NCI-H1694 (cell line): ENCODE measurements around the gene MTARC2.
"Not testable (repeated sequence)": the region's sequence is repeated elsewhere in the genome, so short reads cannot be mapped to it uniquely, and the experiment has no call there.

ENCODE experiments used
- DNase-seq: peaks from one replicate; lab custom pipeline; 2025; lab: John Stamatoyannopoulos, UW

MTARC2 gene

GRCh38 chr1:220748089-220748934 lies at the start of gene MTARC2:
Gene MTARC2 (plus strand): TSS chr1:220748322. CDS start chr1:220748532, 210 bp downstream.
- DNase-seq: no peak

DNA sequence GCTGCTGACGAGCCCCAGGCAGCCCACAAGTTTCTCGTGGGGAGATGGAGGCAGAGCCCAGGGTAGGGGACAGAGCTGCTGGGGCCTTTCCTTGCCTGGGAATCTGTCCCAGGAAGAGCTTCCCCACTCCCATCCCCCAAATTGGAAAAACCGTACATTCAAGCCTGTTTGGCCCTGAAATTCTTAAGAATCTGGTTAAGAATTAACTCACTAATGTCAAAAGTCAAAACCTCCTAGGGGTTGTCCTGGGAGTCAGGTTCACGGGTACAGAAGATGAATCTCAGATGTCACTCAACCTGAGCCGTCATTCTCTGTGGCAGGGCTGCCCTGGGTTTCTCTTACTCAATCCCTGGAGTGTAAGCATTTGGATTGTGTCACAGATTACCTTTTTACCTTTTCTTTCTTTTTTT lies 49.5 kb upstream of the MTARC2 start:
- no peak for DNase-seq

GRCh38 chr1:220699044-220699443 lies 49.1 kb upstream of the MTARC2 start:
- DNase-seq: no peak

- DNase-seq: no peak
These were observed 47.5 kb upstream of the MTARC2 start for GRCh38 chr1:220700556-220701179.

GRCh38 chr1:220701974-220702373 lies 46.1 kb upstream of the MTARC2 start:
- no peak for DNase-seq

DNA sequence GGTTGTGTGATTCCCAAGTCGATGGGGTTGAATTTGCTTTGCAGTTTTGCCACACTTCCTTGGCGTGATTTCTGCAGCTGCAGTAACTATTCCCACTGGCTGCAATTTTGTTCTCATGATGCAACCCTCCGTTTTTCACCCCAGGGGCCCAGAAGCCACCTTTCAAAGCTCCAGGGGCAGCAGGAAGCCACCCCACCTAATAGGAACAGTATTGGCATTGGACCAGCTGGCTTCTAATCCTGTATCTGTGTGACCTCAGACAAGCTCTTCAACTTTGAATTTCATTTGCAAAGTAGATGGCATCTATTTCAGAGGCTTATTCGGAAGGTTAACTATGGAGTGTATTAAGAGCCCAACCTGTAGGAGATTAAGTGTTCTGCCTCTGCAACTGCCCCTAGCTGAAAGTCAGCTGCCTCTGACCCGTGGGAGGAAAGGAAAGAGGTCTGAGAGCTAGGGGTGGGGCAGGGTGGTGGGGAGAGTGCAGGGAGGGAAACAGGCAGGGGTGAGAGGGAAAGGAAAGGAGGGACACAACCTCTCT lies 45.3 kb upstream of the MTARC2 start:
- no peak for DNase-seq

- no peak for DNase-seq
These were observed 44.8 kb upstream of the MTARC2 start for GRCh38 chr1:220703305-220703704.

- no peak for DNase-seq
These were observed 42.3 kb upstream of the MTARC2 start for GRCh38 chr1:220705782-220706181.

GRCh38 chr1:220706480-220706879 lies 41.6 kb upstream of the MTARC2 start:
- no peak for DNase-seq

DNA sequence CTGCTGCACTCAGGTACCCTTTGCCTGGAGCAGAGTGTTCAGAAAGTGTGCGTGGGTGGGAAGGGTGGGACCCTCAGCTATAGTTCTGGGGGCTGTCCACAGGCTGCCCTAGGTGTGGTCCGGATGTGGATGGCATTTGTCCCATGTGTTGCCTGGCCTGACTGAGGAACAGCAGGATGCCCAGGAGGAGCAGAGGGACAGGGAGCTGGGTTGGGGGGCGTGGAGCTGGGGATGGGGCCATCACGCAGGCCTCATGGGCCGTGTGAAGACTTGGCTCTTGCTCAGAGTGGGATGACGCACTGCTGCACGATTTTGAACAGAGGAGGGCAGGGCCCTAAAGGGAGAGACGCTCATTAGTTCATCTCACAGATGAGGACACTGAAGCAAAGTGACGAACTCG lies 41.0 kb upstream of the MTARC2 start:
- no peak for DNase-seq

DNA sequence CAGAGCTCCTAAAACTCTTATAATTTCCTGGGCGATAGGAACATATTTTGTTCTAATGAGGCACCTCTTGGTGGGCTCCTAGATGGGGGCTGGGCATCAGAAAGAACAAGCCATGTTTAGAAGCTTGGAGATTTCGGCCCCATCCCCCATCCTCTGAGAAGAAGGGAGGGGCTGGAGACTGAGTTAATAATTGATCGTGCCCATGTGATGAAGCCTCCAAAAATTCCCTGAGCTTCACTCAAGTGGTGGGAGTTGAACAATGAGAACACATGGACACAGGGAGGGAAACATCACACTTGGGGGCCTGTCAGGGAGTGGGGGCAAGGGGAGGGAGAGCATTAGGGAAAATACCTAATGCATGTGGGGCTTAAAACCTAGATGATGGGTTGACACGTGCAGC lies 39.9 kb upstream of the MTARC2 start:
- DNase-seq: no peak

DNA sequence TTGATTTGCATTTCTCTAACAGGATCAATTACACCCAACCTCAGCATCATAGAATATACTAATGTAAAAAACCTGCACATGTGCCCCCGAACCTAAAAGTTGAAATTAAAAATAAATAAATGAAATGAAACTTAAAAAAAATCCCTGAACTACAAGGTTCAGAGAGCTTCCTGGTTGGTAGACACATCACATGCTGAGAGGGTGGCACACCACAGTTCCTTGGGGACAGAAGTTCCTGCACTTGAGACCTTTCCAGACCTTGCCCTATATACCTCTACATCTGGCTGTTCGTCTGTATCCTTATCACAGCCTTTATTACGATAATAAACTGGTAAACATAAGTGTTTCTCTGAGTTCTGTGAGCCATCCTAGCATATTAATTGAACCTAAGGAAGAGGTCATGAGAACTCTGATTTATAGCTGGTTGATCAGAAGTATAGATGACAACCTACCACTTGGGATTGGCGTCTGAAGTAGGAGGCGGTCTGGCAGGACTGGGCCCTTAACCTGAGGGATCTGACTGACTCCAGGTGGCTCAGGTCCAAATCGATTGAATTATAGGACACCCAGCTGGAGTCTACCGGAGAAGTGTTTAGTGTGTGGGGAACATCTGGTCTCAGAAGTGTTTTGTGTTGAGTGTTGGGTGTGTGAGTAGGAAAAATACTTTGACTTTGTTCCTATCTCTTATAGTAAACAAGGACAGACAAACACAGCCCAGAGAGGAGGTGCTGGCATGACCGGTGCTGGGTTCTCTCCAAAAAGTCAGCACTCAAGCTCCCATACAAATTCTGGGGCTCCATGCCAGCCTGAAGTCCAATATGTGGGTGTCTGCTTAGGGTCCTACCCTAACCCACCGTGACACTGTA lies 39.0 kb upstream of the MTARC2 start:
- no peak for DNase-seq

DNA sequence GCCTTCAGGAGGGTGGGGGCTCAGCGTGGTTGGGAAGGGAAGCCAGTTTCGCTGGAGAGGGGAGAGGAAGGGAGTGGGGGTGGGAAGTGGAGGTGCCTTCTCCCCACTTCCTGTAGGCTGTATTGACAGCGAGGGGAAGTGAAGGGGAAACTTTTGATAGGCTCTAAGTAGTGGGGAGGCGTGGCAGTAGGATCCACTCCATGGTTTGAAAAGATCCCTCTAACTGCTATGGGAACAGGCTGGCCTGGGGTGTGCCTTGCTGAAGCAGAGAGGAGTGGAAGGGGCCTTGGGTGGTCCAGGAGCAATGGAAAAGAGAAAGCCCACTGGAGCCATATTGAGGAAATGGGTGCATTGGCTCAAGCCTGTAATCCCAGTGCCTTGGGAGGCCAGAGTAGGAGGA lies 37.8 kb upstream of the MTARC2 start:
- DNase-seq: no peak

DNA sequence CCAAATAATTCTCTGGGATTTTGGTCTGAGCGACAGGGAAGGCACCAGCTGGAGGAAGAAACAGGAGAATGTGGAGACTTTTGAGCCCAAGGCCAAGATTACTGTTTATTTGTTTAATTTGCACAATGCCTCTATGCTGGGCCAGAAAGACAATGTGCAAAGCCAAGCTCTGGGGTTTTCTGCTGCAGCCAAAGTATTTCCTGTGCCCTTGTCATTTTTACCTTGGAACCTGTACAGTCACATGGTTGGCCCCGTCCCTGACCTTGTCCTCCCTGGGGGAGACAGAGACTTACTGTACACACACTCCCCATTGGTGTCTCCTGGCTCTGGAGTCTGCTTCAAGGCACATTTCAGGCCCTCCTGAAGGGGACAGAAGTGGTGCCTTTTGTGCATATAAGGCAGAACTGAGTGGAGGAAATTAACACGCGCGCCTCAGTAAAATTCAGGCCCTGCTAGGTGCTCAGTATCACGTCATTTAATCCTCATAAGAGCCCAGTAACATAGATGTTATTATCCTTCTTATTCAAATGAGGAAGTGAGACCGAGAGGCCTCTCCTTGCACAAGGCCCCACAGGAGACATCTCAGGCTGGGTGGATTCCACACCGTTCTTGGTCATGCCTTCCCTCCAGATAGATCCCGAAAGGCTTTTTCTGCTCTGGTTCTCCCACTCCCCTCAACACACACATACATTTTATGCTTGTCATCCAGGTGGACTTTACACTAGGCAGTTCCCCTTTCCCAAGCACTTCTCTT lies 36.9 kb upstream of the MTARC2 start:
- no peak for DNase-seq

- not testable (repeated sequence) for DNase-seq
These were observed 32.1 kb upstream of the MTARC2 start for GRCh38 chr1:220715986-220716385.

DNA sequence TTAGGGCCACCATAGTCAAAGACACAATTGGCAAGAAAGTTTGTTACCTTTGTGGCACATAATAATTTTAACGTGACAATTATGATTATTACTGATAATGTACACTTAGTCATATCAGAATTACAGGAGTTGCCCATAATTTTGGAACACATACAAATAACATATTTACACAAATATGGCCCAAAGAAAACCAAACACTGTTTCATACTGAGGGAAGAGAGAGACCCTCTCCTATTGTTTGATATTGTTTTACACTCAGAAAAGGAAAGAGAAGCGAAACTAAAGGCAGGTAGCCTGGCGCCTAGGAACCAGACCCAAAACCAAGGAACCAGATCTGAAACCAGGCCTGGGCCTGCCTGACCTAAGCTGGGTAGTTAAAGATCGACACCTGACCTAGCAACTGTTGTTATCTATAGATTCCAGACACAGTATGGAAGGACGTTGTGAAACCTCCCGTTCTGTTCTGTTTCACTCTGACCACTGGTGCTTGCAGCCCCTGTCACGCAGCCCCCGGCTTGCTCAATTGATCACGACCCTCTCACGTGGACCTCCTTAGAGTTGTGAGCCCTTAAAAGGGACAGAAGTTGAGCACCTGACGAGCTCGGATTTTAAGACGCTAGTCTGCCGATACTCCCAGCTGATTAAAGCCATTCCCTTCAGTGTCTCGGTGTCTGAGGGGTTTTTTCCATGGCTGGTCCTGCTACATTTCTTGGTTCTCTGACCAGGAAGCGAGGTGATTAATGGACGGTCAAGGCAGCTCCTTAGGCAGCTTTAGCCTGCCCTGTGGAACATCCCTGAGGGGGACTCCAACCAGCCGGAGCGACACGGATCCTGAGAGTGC lies 30.1 kb upstream of the MTARC2 start:
- DNase-seq: no peak

- not testable (repeated sequence) for DNase-seq
These were observed 26.9 kb upstream of the MTARC2 start for GRCh38 chr1:220721266-220721665.

DNA sequence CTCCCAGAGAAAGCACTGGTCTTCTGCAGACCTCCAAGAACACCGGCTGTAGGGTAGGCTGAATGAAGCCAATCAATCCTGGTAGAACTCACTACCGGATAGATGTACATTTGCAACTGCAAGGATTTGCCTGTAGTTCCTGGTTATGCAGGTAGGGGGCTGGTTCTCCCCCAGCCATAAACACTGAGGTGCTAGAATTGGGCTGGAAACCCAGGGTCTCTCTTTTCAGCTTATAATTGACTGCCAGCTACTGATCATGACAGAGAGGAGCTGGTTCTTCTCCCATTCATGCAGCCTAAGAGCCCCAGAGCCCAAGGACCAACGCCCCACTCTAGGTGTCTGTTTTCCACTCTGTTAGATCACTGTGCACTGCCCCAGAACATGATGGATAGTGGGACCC lies 21.5 kb upstream of the MTARC2 start:
- no peak for DNase-seq

GRCh38 chr1:220727519-220727918 lies 20.6 kb upstream of the MTARC2 start:
- DNase-seq: no peak

DNA sequence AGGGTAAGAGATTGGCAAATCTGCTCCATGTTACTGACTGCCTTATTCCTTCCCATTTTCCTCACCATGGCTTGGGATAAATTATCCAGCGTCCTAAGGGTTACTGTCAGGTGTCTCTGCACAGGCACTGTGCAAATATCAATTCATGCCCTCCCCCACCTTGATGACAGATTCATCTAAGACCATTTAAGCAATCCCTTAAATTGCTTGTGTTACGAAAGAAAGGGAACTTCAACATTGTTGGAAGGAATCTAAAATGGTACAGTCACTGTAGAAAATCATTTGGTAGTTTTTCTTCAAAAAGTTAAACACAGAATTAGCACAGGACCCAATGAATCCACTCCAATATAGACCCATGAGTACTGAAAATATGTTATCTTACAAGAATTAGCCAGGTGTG lies 17.6 kb upstream of the MTARC2 start:
- DNase-seq: no peak

DNA sequence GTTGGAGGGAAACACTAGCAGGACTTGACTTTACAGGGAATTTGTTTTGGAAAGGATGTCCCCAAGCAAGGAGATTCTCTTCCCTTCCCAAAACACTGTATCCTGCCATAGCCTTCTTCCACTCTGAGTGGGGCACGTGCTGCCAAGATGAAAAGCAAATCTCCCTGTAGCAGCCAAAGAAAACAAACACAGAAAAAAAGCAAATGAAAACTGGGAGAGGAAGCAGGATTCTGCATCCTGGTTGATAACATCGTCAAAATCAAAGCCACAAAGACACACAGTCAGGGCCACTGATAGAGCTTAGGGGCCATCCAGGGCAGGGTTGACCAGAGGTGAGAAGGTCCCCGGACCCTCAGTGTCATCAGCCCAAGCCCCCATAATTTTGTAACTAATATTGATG lies 16.0 kb upstream of the MTARC2 start:
- no peak for DNase-seq
